AG04450 (cell line): ENCODE results near the gene C1R. TPM values are rescaled to one million over a fixed set of nuclear protein-coding genes. Genes with fewer than 3 reads are reported as not detected.

Experiments
- CTCF ChIA-PET: fragments of 300-600, 350-600 bp; formaldehyde crosslinking; extraction: SDS; loops from one replicate; lab custom pipeline; 2022; ENCODE audit warnings: antibody characterized with exemption, inconsistent platforms; lab: Charles Lee
- POLR2A ChIA-PET: fragments of 350-600 bp; formaldehyde crosslinking; extraction: SDS; loops from one replicate; lab custom pipeline; 2021; ENCODE audit warnings: antibody characterized with exemption, inconsistent platforms; lab: Yijun Ruan, JAX
- DNase-seq: peaks from one replicate; pipeline ENCODE4 v3.0.0-alpha.2; 2011; ENCODE audit warnings: low read depth, low spot score
- H3K27ac ChIP-seq: one replicate; pipeline ENCODE4 v1.5.1; 2012; ENCODE audit warnings: low read depth, low read length, control low read depth
- H3K27me3 ChIP-seq: one replicate; pipeline ENCODE4 v1.6.0; 2012; ENCODE audit warnings: low read length; ENCODE audit not compliant: control insufficient read depth, insufficient read depth
- H3K4me3 ChIP-seq: 2 replicates; pipeline ENCODE4 v1.5.1; 2011; ENCODE audit warnings: mild to moderate bottlenecking, low read depth, low read length, control low read depth
- H3K9me3 ChIP-seq: 2 replicates; pipeline ENCODE4 v1.5.1; 2012; ENCODE audit warnings: low read length; ENCODE audit not compliant: control insufficient read depth, insufficient read depth
- polyA plus RNA-seq: library from polyadenylated mRNA; depleted of rRNA; stranded (reverse); fragments of >200 nt; gene quantifications from 2 replicates; pipeline ENCODE4 v1.2.3, GENCODE V29; 2011
- TF ChIP-seq, protein P1 (sequence below): IDR thresholded peaks from 2 replicates; pipeline ENCODE4 v1.5.1; 2011; ENCODE audit warnings: low read depth, low read length, control low read depth, inconsistent platforms

C1R gene
- polyA plus RNA-seq, 1 experiment: 617 TPM

DNA sequence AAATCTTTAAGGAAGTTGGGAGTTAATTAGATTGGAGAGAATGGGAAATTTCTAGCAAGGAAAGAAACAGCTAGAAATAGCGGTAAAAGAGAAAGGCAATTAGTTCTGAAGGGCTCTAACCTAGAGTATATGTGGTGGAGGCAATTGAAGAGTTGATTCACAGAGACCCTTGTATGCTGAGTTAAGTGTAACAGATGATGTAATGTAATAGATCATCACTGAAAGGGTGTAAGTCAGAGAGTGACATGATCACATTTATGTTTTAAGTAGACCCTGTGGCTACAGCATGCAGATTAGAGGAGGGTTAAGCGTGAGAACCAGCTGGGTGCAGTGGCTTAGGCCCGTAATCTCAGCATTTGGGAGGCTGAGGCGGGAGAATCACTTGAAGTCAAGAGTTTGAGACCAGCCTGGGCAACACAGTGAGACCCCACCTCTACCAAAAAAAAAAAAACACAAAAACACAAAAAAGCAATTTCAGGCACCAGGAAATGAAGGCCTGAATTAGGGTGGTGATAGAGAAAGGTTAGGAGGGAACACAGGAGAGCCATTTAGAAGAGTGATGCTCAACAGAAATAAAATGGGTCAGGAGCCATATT lies 33.5 kb upstream of the C1R start:
- no peak overlapping the region for H3K4me3 ChIP-seq
- H3K27me3 ChIP-seq: no peaks in the 10 kb centered on the region
- CTCF ChIA-PET: interaction anchor here (0.6 to 4.1 kb wide), 5 partner anchors 13 to 308 kb away, joined by 3 to 26 read pairs (median 3); no protein-coding TSS in a partner anchor
- no peaks in the 10 kb centered on the region; the same call in 1 of the 2 replicates for H3K9me3 ChIP-seq
- no peak for DNase-seq
- POLR2A ChIA-PET: no interaction called here
- TF ChIP-seq, protein P1, sequence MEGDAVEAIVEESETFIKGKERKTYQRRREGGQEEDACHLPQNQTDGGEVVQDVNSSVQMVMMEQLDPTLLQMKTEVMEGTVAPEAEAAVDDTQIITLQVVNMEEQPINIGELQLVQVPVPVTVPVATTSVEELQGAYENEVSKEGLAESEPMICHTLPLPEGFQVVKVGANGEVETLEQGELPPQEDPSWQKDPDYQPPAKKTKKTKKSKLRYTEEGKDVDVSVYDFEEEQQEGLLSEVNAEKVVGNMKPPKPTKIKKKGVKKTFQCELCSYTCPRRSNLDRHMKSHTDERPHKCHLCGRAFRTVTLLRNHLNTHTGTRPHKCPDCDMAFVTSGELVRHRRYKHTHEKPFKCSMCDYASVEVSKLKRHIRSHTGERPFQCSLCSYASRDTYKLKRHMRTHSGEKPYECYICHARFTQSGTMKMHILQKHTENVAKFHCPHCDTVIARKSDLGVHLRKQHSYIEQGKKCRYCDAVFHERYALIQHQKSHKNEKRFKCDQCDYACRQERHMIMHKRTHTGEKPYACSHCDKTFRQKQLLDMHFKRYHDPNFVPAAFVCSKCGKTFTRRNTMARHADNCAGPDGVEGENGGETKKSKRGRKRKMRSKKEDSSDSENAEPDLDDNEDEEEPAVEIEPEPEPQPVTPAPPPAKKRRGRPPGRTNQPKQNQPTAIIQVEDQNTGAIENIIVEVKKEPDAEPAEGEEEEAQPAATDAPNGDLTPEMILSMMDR: no peak
- H3K27ac ChIP-seq: no peak overlapping the region

DNA sequence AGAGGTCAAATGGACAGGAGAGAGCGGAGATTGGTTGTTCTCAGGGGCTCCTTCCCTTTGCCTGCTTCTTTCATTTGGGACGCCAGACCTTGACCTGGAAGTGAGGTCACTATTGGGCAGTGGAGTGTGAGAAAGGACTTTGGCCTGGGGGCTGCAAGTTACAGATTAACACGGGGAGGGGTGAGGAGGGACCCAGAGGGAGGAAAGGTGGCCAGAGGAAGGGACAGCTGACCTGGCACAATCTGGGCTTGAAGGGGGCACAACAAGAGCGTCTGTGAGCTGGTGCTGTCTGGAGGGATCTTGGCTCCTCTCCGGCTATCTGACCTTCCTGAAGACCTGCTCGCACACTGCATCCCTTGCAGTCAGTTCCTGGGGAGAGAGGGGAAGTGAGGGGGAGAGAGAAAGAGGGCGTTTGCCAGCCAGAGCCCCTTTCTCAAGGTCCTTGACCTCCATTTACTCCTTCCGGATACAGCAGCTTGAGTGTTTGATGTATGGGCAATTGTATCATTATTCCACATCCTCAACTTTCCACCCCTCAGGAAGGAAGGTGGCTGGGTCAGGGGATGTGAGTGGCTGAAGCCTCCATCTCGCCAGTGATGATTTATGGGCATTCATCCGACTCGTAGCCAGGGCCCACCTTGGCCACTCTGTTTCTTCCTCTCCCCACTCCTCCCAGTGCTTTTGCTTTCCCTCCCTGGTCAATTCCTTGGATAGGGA lies 31.7 kb upstream of the C1R start:
- Histone ChIP-seq H3K27ac (no peak overlapping the region), H3K27me3 (no peaks in the 10 kb centered on the region), H3K4me3 (no peak overlapping the region), H3K9me3 (no peaks in the 10 kb centered on the region)
- DNase-seq: no peak
- ChIA-PET POLR2A (no interaction called here), CTCF (interaction anchor here (0.7 to 4.1 kb wide), 2 partner anchors 11 to 15 kb away, joined by 3 to 26 read pairs; partner anchors contain the start of gene C1RL)
- TF ChIP-seq, protein P1: no peak

DNA sequence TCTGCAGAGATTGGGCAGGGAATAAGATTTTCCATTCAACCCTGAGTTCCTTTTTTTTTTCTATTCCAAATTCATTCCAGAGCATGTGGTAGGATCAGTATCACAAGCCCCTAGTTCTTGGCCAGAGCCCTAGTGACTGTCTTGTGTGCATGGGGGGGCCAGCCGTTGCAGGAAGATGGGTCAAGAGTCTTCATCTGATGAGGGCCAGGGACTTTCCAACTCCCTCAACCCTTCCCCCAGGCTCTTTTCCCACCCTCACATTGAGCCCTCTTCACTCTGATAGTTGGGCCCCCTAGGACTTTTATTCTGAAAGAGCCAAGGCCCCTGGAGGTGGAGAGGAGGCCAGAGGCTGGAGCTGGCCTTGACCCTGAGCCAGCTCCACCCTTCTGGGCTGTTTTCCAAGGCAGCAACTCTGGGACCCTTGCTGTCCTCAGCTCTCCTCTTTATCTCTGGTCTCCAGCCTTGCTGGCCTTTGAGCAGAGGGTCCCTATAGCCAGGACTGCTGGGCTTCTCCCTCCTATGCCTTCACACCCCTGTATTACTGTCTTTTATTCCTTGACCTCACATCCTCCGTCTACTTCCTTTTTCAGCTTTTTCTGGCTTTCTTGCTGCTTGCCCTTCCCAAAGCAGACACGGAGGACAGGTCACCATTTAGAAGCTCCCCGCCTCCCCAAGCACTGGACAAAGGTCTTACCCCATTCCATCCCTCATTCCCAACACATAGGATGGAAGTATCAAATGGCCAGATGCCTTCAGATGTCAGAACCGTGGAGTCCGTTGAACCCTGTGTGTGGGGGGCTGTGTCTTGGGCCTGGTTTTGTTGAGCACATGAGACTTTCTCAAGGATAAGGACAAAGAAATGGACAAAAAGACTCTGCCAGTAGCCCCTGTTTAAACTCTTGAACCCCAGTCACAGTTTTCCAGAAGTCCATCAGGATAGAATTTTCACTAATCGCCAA lies 30.8 kb upstream of the C1R start:
- no peaks in the 10 kb centered on the region for H3K27me3 ChIP-seq
- no peak overlapping the region for H3K27ac ChIP-seq
- H3K9me3 ChIP-seq: no peaks in the 10 kb centered on the region
- TF ChIP-seq, protein P1: no peak
- no peak for DNase-seq
- H3K4me3 ChIP-seq: no peak overlapping the region
- POLR2A ChIA-PET: no interaction called here
- CTCF ChIA-PET: interaction anchor here (0.6 to 4.1 kb wide), 3 partner anchors 10 to 516 kb away, joined by 3 to 26 read pairs (median 3); no protein-coding TSS in a partner anchor

DNA sequence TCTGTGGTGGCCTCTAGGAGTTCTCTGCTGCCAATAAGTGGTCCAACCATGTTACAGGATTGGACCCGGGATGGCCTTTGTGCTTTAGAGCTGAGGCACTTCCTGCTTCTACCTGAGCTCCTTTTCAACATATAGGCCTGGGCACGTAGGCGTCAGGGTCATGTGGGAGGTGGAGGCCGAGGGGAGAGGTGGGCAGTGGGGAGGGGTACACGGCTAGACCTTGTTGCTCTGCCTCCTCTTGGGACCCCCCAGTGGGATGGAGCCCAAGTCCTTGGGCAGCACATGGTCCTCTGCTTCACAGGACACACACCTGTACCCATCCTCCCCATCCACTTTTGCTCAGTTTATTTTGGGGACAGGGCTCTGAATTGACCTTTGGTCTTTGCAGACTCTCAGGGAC lies 29.1 kb upstream of the C1R start:
- TF ChIP-seq, protein P1: no peak
- Histone ChIP-seq H3K27ac (no peak overlapping the region), H3K9me3 (no peaks in the 10 kb centered on the region), H3K4me3 (no peak overlapping the region), H3K27me3 (no peaks in the 10 kb centered on the region)
- CTCF ChIA-PET: interaction anchor here (1.3 kb wide), 2 partner anchors 13 to 24 kb away, joined by 3 to 4 read pairs; no protein-coding TSS in a partner anchor
- no peak for DNase-seq
- POLR2A ChIA-PET: no interaction called here
